Right lobe of liver (tissue), 4 donors: ENCODE data around the gene KCNJ6.

Experiments
- CTCF ChIP-seq, 4 donors: fragments of 200-600 bp in 3 of 4; fragments of 450-650 bp in 1 of 4; IDR thresholded peaks; one replicate each; pipeline versions ENCODE4 v1.5.1 to v1.8.0; 2016 to 2022; ENCODE audit warnings: antibody characterized with exemption in 4 of 4, mild to moderate bottlenecking in 2 of 4
- POLR2A ChIP-seq: fragments of 450-650 bp; IDR thresholded peaks from one replicate; pipeline ENCODE4 v1.6.1; 2017; ENCODE audit warnings: antibody characterized with exemption, mild to moderate bottlenecking
- donor health status: DM: no; HTN: no; CAD: no.
- donor health status: DM: no; HTN: no; CAD: no.
- donor health status: DM: no; HTN: yes; CAD: no.

DNA sequence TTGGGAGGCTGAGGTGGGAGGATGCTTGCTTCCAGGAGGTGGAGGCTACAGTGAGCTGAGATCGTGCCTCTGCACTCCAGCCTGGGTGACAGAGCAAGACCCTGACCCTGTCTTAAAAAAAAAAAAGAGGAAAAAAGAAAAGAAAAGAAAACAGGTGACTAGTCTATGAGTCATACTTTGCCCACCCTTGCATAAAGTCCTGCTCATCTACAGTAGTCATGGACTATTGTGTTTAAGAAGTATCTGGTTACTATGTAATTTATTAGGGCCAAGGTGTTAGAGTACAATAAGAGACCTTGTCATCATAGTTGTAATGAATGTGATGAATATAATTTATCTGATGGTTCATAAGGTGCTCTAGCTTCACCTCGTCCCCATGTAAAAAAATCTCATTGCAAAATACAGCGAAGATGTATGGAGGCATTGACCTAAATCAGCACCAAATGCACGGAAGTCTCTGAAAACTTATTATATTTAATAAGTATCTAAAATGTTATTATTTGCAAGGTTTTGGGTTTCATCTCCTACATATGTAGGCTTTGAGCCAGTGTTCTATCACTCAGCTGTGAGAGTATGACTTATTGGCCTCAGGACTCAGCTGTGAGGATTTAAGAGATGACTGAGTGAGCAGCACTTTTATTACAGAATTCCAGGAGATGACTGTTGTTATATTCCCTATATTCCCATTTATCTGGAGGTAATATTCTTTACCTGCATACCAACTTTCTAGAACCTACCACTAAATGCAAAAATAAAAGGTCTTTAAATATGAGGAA lies 19.9 kb upstream of the KCNJ6 start:
- TF ChIP-seq CTCF (IDR thresholded peaks at IDR 0.05), result no peak
- TF ChIP-seq POLR2A, result no peak
